ENCODE data around the gene CBLB. TPM values are rescaled to one million over a fixed set of nuclear protein-coding genes. Genes with fewer than 3 reads are reported as not detected.

Gene CBLB
- total RNA-seq, 3 donors from 2014 or later: 61.0 to 78.6 (median 70.4) TPM

DNA sequence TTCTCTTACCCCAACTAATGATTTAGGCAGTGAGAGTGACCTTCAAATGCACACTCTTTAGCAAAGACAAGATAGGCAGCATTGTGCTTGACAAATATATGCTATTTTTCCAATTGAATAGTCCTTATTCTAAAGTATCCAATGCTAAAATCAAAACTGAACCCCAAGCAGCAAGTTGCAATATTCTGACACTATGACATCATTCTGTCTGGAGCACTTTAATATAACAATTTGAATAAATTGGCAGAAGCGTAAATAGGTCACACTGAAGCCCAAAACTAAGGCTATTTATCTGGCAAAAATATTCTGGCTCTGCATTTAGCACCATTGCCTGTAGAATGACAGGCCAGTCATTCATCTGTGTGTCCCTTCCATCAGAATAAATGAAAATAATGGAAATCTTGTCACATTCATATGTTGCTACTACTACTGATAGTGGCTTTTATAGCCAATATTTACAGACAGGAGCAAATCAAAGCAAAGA is 2.9 kb downstream of the CBLB start:
- no peaks in the 10 kb centered on the region for H3K27me3 Mint-ChIP-seq (ENCODE audit: low read depth)
- peaks cover 37% of the 10 kb centered on the region for H3K36me3 Mint-ChIP-seq (ENCODE audit: insufficient read depth)
- peaks cover 49% of the 10 kb centered on the region for H3K4me1 Mint-ChIP-seq (ENCODE audit: low read depth)
- DNase-seq (no peak), ATAC-seq (no peak)
- peak overlapping the region; percentile 95 for H3K4me3 Mint-ChIP-seq
- no peaks in the 10 kb centered on the region for H3K9me3 Mint-ChIP-seq

DNA sequence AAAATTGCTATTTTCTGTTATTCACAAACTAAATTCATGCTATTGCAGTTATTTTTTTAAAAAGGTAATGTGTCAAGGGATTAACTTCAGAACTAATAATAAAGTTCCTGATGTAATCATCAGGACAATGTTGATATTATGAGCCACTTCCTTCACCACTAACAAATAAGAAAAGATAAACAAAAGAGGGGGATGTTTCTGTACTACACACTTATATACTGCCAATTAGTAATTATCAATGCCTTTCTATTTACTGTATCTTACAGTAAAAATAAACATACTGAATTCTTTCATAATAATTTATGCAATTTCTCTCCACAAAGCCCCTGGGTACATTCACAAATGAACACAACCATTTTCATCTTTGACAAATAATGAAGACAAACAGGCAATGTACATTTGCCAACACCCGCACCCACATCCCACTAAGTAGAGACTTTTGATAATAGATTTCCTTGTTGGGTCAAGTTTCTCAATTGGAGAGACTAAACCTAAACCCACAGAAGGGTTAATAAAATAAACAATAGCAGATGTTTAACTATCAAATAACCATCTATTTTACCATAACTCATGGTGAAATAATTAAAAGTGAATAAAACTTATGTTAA is 3.7 kb downstream of the CBLB start:
- Mint-ChIP-seq H3K4me1 (ENCODE audit: low read depth) (peaks cover 46% of the 10 kb centered on the region), H3K27me3 (ENCODE audit: low read depth) (no peaks in the 10 kb centered on the region), H3K9me3 (no peaks in the 10 kb centered on the region), H3K4me3 (peak overlapping the region; percentile 95), H3K36me3 (ENCODE audit: insufficient read depth) (peaks cover 40% of the 10 kb centered on the region)
- DNase-seq (no peak), ATAC-seq (no peak)

DNA sequence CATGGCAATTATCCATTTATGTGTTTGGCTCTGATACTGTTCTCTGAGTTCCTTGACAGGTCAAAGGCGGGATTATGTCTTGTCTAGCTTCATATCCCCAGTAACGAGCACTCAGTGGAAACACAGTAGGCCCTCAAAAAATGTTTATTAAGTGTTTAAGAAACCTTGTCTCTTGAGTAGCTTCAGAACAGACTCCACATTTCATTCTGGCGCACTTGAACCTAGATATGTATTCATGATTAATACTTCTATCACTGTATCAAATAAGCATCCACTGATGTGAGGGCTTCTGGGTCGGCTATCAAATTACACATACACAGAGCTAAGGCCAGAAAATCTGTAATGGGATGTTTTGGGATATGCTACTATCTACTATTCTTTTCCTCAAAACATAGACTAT is 4.6 kb downstream of the CBLB start:
- peak overlapping the region; percentile 95 for H3K4me3 Mint-ChIP-seq

DNA sequence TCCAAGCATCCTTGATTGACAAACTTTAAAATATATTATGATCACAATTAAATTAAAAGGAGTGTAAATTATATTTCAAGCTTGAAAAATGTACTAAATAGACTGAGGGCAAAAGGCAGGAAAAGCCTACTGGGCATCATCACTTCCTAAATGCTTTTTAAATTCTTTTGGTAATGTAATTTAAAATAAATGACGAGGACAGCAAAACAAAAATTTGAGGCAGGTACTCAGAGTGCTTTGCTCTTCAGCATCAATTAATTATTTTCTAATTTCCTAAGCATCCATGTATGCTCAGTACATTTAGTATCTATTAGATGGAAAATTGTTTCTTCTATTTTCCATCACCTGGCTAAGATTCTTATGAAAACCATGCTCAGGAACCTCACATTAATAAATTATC is 5.2 kb downstream of the CBLB start:
- no peaks in the 10 kb centered on the region for H3K27me3 Mint-ChIP-seq (ENCODE audit: low read depth)
- DNase-seq: no peak
- H3K36me3 Mint-ChIP-seq (ENCODE audit: insufficient read depth): peaks cover 45% of the 10 kb centered on the region
- no peaks in the 10 kb centered on the region for H3K9me3 Mint-ChIP-seq
- H3K4me1 Mint-ChIP-seq (ENCODE audit: low read depth): peaks cover 45% of the 10 kb centered on the region
- H3K4me3 Mint-ChIP-seq: peak overlapping the region; percentile 95
- ATAC-seq: no peak

More for the DNA sequence above, 4.6 kb downstream of the CBLB start:
- DNase-seq (no peak), ATAC-seq (no peak)
- H3K9me3 Mint-ChIP-seq: no peaks in the 10 kb centered on the region
- no peaks in the 10 kb centered on the region for H3K27me3 Mint-ChIP-seq (ENCODE audit: low read depth)
- H3K4me1 Mint-ChIP-seq (ENCODE audit: low read depth): peaks cover 42% of the 10 kb centered on the region
- peaks cover 43% of the 10 kb centered on the region for H3K36me3 Mint-ChIP-seq (ENCODE audit: insufficient read depth)

DNA sequence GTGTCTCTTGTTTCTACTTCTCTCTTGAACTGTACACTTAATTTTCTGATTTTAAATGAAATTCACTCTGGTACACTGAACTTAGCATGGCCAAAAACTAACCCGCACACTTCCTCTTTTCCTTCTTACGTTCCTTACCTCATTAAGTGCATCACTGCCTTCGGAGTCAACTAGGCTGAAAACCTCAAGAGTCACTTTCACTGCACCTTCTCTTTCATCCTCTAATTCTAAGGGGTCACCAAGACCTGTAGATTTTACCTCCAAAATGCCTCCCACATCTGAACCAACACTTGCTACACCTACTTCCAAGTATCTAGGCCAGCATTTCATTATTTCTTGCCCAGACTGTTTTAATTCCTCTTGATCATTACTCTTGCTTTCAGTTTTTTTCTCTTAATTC is 6.6 kb downstream of the CBLB start:
- Mint-ChIP-seq H3K36me3 (ENCODE audit: insufficient read depth) (peaks cover 44% of the 10 kb centered on the region), H3K9me3 (no peaks in the 10 kb centered on the region), H3K4me1 (ENCODE audit: low read depth) (peaks cover 55% of the 10 kb centered on the region), H3K27me3 (ENCODE audit: low read depth) (no peaks in the 10 kb centered on the region), H3K4me3 (no peak overlapping the region)
- ATAC-seq: peak in 1 of 2 donors; percentile 7
- DNase-seq: no peak

DNA sequence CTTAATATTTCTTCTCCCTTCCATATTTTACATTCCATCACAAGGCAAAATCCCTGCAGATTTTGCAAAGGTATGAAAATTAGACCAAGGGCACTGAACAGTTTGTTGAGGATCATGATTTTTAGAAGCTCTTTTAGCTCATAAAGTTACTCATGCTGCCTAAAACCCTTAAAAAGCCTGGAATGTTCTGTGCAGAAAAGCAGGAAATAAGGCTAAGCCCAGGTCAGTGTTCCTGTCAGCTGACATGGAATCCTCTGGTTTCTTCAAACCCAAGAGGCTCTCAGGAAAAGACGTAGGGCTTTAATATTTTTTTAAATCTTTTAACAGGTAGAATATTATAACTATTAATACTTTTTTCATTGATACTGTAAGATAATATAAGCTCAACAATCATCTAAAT is 8.2 kb downstream of the CBLB start:
- ATAC-seq (no peak), DNase-seq (no peak)
- H3K36me3 Mint-ChIP-seq (ENCODE audit: insufficient read depth): peaks cover 33% of the 10 kb centered on the region
- no peak overlapping the region for H3K4me3 Mint-ChIP-seq
- H3K27me3 Mint-ChIP-seq (ENCODE audit: low read depth): no peaks in the 10 kb centered on the region
- peaks cover 50% of the 10 kb centered on the region for H3K4me1 Mint-ChIP-seq (ENCODE audit: low read depth)
- H3K9me3 Mint-ChIP-seq: no peaks in the 10 kb centered on the region

DNA sequence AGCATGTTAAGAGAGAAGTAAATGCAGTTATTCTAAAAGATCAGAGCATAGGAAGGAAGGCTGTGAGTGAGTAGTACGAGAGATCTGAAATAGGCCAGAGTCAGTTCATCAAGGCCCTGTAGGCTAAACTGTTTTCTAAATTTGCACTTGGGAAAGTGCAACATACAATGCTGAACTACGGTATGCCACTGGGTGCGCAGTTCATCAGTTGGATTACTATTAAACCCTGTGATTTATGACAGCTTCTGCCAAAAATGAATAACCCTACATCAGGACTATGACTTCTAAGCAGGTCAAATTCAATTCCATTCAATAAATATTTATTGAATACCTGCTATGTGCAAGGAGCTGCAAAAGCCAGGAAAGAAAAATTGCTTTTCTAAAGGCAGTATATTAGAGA is 10.8 kb downstream of the CBLB start:
- H3K4me3 Mint-ChIP-seq: no peak overlapping the region
- DNase-seq (no peak), ATAC-seq (no peak)
- H3K27me3 Mint-ChIP-seq (ENCODE audit: low read depth): no peaks in the 10 kb centered on the region
- no peaks in the 10 kb centered on the region for H3K9me3 Mint-ChIP-seq
- peaks cover 33% of the 10 kb centered on the region for H3K36me3 Mint-ChIP-seq (ENCODE audit: insufficient read depth)
- peaks cover 49% of the 10 kb centered on the region for H3K4me1 Mint-ChIP-seq (ENCODE audit: low read depth)

DNA sequence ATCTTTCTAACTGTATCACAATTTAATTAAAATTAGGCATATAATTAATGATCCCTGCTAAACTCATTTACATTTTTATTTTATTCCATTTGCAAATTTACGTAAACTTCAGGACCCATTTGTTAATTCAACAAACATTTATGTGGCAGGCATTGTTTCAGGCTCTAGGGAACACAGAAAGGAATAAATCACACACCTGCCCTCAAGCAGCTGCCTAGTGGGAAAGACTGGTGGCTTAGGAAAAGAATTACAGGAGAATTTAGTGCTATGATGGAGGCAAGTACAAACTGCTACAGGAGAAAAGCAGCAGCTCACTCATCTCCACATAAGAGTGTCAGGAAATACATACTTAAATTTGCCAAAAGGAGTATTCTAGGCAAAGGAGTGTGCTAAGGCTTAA is 11.2 kb downstream of the CBLB start:
- Mint-ChIP-seq H3K4me1 (ENCODE audit: low read depth) (peaks cover 49% of the 10 kb centered on the region), H3K27me3 (ENCODE audit: low read depth) (no peaks in the 10 kb centered on the region)
- ATAC-seq: no peak

DNA sequence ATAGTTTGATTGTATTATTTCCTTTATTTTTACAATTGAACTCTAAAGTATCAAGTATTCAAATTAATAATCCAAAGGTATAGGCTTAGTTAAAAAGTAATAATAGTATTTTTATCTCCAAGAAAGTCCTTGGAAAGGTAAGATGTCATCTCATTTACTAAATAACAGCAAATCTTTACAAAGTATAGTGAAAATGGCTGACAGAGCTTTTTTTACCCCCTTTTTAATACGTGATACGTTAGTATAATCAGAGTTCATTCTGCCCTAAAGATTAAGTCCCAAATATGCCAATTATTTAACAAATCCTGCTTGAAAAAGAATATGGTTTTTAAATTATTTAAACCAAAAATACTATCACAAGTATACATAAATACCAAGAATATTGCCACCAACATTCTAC is 12.2 kb downstream of the CBLB start:
- peaks cover 49% of the 10 kb centered on the region for H3K4me1 Mint-ChIP-seq (ENCODE audit: low read depth)
- H3K9me3 Mint-ChIP-seq: no peaks in the 10 kb centered on the region
- no peak for DNase-seq
- no peaks in the 10 kb centered on the region for H3K27me3 Mint-ChIP-seq (ENCODE audit: low read depth)
- H3K36me3 Mint-ChIP-seq (ENCODE audit: insufficient read depth): peaks cover 40% of the 10 kb centered on the region
- H3K4me3 Mint-ChIP-seq: no peak overlapping the region
- ATAC-seq: no peak

More for the DNA sequence above, 11.2 kb downstream of the CBLB start:
- Mint-ChIP-seq H3K36me3 (ENCODE audit: insufficient read depth) (peaks cover 37% of the 10 kb centered on the region), H3K4me3 (no peak overlapping the region), H3K9me3 (no peaks in the 10 kb centered on the region)
- no peak for DNase-seq

DNA sequence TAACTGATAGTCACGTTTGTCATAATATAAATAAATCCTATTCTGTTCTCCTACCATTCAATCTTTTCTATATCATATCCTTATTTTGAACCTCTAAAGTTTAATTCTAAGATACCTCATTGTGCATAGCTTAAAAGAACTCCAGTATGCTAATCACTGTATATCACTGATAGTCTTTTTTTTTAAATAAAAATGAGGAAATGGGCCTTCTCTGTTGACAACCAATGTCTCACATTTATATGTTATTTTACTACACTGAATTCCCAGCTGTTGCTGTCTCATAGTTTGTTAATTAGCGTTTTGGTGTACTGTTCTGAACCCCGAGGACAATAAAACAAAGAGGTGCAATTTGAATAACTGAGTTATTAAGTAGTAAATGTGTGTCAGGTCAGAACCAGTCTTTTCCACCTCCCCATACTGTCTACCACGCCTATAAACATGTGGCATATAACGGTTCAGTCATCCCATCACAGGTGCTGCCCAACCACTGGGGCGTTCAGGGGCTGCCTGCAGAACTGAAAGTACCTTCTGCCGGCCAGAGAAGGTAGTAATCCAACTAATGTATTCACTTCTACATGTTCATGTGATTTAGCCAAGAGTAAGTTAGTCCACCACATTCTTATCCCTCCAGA is 14.9 kb downstream of the CBLB start:
- no peak overlapping the region for H3K4me3 Mint-ChIP-seq
- H3K27me3 Mint-ChIP-seq (ENCODE audit: low read depth): no peaks in the 10 kb centered on the region
- no peaks in the 10 kb centered on the region for H3K9me3 Mint-ChIP-seq
- H3K36me3 Mint-ChIP-seq (ENCODE audit: insufficient read depth): peaks cover 52% of the 10 kb centered on the region
- peaks cover 56% of the 10 kb centered on the region for H3K4me1 Mint-ChIP-seq (ENCODE audit: low read depth)
- DNase-seq (no peak), ATAC-seq (peak; percentile 34 to 49)

DNA sequence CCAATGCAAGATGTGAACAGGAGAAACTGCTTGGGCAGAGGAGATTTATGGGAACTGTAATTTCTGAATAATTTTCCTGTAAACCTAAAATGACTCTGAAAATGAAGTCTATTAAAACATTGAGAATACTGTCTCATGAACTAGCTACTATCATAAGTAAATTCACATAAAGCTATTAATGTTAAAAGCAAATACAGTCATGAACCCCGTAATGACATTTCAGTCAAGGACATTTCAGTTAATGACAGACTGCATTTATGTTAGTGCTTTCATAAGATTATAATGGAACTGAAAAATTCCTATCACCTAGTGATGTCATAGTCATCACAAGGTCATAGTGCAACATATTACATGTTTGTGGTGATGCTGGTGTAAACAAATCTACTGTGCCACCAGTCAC is 17.2 kb downstream of the CBLB start:
- no peaks in the 10 kb centered on the region for H3K9me3 Mint-ChIP-seq
- ATAC-seq: no peak
- DNase-seq: no peak
- no peak overlapping the region for H3K4me3 Mint-ChIP-seq
- H3K4me1 Mint-ChIP-seq (ENCODE audit: low read depth): peaks cover 58% of the 10 kb centered on the region
- peaks cover 48% of the 10 kb centered on the region for H3K36me3 Mint-ChIP-seq (ENCODE audit: insufficient read depth)
- no peaks in the 10 kb centered on the region for H3K27me3 Mint-ChIP-seq (ENCODE audit: low read depth)

DNA sequence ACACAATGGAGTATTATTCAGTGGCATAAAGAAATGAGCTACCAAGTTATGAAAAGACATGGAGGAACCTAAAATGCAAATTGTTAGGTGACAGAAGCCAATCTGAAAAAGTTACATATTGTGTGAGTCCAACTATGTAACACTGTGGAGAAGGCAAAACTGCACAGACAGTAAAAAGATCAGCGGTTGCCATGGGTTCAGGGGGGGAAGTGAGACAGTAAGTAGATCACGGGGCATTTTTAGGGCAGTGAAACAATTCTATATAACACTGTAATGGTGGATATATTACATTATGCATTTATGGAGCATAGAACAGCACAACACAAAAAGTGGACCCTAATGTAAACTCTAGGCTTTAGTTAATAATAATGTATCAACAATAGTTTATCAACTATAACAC is 17.6 kb downstream of the CBLB start:
- Mint-ChIP-seq H3K36me3 (ENCODE audit: insufficient read depth) (peaks cover 48% of the 10 kb centered on the region), H3K4me1 (ENCODE audit: low read depth) (peaks cover 61% of the 10 kb centered on the region), H3K4me3 (no peak overlapping the region), H3K9me3 (no peaks in the 10 kb centered on the region), H3K27me3 (ENCODE audit: low read depth) (no peaks in the 10 kb centered on the region)
- DNase-seq: no peak
- ATAC-seq: no peak

DNA sequence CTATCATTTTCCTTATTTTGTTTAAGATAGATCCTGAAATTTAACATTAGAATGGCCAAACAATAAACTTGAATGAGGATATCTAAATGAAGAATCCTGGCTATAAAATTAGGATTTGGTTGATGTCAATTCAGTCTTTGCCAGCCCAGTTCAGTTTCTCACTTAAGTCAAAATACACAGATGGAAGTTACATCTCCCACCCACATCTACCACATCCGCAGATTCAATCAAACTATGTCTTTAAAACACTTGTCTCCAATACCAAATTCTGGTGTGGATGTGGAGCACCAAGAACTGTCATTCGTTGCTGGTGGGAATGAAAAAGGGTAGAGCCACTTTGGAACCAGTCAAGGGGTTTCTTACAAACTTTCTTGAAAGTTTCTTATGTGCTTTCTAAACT is 18.2 kb downstream of the CBLB start:
- no peaks in the 10 kb centered on the region for H3K27me3 Mint-ChIP-seq (ENCODE audit: low read depth)
- ATAC-seq: no peak
- H3K4me3 Mint-ChIP-seq: no peak overlapping the region
- H3K4me1 Mint-ChIP-seq (ENCODE audit: low read depth): peaks cover 61% of the 10 kb centered on the region
- no peaks in the 10 kb centered on the region for H3K9me3 Mint-ChIP-seq
- DNase-seq: no peak
- peaks cover 46% of the 10 kb centered on the region for H3K36me3 Mint-ChIP-seq (ENCODE audit: insufficient read depth)

DNA sequence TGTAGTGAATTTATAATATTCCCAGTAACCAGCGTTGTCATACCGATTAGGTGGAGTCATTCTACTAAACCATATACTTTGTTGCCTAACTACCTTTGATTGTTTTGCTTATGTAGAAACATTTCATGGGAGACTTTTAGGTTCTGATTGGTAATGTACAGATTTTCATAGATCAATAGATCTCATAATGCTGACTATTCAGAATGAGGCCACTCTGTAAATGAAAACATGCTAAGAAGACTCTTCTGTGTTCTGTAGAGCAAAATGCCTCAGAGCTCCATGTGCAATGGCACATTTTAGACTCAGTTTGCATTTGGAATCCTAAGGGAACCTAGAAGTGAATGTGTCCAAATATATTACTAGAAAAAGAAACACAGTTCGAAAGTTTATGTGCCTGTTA is 20.0 kb downstream of the CBLB start:
- no peak for DNase-seq

DNA sequence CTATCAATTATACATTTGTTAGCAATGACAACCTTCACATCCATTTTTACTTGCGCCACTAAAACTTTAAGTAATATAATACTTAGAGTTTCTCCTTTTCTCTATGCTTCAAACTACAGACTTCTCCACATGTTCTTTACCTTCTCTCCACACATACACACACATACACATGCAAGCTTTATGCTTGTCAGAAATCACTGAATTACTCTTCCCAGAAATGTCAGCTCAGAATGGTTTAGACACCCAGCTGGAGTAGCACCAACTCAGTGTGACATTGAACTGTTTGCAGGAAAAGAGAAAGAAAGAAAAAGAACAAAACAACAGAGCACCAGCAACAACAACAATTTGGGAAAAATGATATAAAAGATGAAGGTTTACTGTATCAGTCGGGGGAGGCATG is 20.9 kb downstream of the CBLB start:
- ATAC-seq (no peak), DNase-seq (no peak)
- Mint-ChIP-seq H3K36me3 (ENCODE audit: insufficient read depth) (peaks cover 33% of the 10 kb centered on the region), H3K4me3 (peak overlapping the region; percentile 3), H3K9me3 (no peaks in the 10 kb centered on the region), H3K4me1 (ENCODE audit: low read depth) (peaks cover 61% of the 10 kb centered on the region), H3K27me3 (ENCODE audit: low read depth) (no peaks in the 10 kb centered on the region)

More for the DNA sequence above, 20.0 kb downstream of the CBLB start:
- H3K36me3 Mint-ChIP-seq (ENCODE audit: insufficient read depth): peaks cover 39% of the 10 kb centered on the region
- H3K9me3 Mint-ChIP-seq: no peaks in the 10 kb centered on the region
- no peak overlapping the region for H3K4me3 Mint-ChIP-seq
- ATAC-seq: no peak
- H3K4me1 Mint-ChIP-seq (ENCODE audit: low read depth): peaks cover 66% of the 10 kb centered on the region
- H3K27me3 Mint-ChIP-seq (ENCODE audit: low read depth): no peaks in the 10 kb centered on the region

All from activated T-cell treated with anti-CD3 and anti-CD28 coated beads, Interleukin-2, amount 50 U/mL, for 4 hours (primary cell).